Peyer's patch (tissue), 4 donors: ENCODE data around the gene ADAMTS2.

Experiments used
- POLR2A ChIP-seq, 2 donors: fragments of 450-650 bp; IDR thresholded peaks; one replicate each; pipeline ENCODE4 v1.5.1; 2017; ENCODE audit warnings: antibody characterized with exemption in 2 of 2, mild to moderate bottlenecking in 2 of 2, moderate library complexity in 2 of 2
- TF ChIP-seq, protein P1 (sequence below), 6 experiments: fragments of 450-650 bp in 4 of 6; fragments of 200-600 bp in 2 of 6; sonication (generic) in 1 of 6; IDR thresholded peaks; one replicate each; pipeline ENCODE4 v1.5.1; 2017 to 2019; ENCODE audit warnings: antibody characterized with exemption in 6 of 6, mild to moderate bottlenecking in 3 of 6, moderate library complexity in 1 of 6

DNA sequence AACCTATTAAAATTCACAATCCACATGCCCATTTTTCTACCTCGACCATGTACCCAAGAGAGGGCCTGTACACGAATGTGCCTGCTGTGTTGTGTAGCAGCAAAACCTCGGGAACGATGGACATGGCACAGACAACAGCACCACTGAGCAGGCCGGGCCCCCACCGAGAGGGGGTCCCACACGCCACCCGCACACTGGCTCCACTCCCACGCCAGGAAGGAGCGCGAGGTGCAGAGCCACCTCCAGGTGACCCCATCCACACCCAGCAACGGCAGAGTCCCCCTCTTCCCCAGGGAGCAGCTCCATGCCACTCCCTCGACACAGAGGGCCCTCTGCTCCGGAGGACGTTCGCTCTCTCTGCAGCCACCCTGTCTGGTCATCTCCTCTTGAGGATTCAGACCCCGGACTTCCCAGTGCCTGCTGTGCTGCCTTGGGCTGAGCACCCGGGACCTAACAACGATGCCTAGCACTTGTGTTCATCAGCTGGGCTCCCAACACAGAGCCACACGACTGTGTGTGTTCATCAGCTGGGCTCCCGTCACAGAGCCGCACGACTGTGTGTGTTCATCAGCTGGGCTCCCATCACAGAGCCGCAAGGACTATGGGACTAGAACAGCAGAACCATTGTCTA is 25.3 kb upstream of the ADAMTS2 start:
- TF ChIP-seq, protein P1, sequence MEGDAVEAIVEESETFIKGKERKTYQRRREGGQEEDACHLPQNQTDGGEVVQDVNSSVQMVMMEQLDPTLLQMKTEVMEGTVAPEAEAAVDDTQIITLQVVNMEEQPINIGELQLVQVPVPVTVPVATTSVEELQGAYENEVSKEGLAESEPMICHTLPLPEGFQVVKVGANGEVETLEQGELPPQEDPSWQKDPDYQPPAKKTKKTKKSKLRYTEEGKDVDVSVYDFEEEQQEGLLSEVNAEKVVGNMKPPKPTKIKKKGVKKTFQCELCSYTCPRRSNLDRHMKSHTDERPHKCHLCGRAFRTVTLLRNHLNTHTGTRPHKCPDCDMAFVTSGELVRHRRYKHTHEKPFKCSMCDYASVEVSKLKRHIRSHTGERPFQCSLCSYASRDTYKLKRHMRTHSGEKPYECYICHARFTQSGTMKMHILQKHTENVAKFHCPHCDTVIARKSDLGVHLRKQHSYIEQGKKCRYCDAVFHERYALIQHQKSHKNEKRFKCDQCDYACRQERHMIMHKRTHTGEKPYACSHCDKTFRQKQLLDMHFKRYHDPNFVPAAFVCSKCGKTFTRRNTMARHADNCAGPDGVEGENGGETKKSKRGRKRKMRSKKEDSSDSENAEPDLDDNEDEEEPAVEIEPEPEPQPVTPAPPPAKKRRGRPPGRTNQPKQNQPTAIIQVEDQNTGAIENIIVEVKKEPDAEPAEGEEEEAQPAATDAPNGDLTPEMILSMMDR (IDR thresholded peaks at IDR 0.05) = no peak
- TF ChIP-seq POLR2A (IDR thresholded peaks at IDR 0.05) = no peak
